NCI-H1694 (cell line): ENCODE results near the gene IGSF22.

Source experiments
- DNase-seq: peaks from one replicate; lab custom pipeline; 2025; lab: John Stamatoyannopoulos, UW

Gene IGSF22

GRCh38 chr11:18743900-18744514 lies 18.0 kb upstream of the IGSF22 start:
- no peak for DNase-seq

- no peak for DNase-seq
Observed at GRCh38 chr11:18743365-18743764, 17.4 kb upstream of the IGSF22 start.

GRCh38 chr11:18741783-18742182 lies 15.8 kb upstream of the IGSF22 start:
- DNase-seq: no peak

- no peak for DNase-seq
Observed at GRCh38 chr11:18739685-18740084, 13.7 kb upstream of the IGSF22 start.

GRCh38 chr11:18737642-18738041 lies 11.7 kb upstream of the IGSF22 start:
- no peak for DNase-seq

- no peak for DNase-seq
Observed at GRCh38 chr11:18736590-18737148, 10.7 kb upstream of the IGSF22 start.

- DNase-seq: no peak
Observed at GRCh38 chr11:18733202-18733601, 7.2 kb upstream of the IGSF22 start.

GRCh38 chr11:18731949-18732821 lies 6.2 kb upstream of the IGSF22 start:
- peak; percentile 29 for DNase-seq

- no peak for DNase-seq
Observed at GRCh38 chr11:18731441-18731840, 5.5 kb upstream of the IGSF22 start.

- no peak for DNase-seq
Observed at GRCh38 chr11:18730020-18730419, 4.0 kb upstream of the IGSF22 start.

GRCh38 chr11:18729426-18729825 lies 3.4 kb upstream of the IGSF22 start:
- DNase-seq: no peak

GRCh38 chr11:18728658-18729057 lies 2.7 kb upstream of the IGSF22 start:
- DNase-seq: no peak

GRCh38 chr11:18727479-18728236 lies 1.7 kb upstream of the IGSF22 start:
- DNase-seq: peak; percentile 3

GRCh38 chr11:18723991-18724390 lies 2.0 kb downstream of the IGSF22 start:
- no peak for DNase-seq

- no peak for DNase-seq
Observed at GRCh38 chr11:18722293-18722637, 3.7 kb downstream of the IGSF22 start.

- no peak for DNase-seq
Observed at GRCh38 chr11:18721561-18722292, 4.3 kb downstream of the IGSF22 start.

GRCh38 chr11:18720808-18721560 lies 5.0 kb downstream of the IGSF22 start:
- no peak for DNase-seq

- DNase-seq: no peak
Observed at GRCh38 chr11:18720091-18720807, 5.7 kb downstream of the IGSF22 start.

GRCh38 chr11:18715476-18715875 lies 10.5 kb downstream of the IGSF22 start:
- no peak for DNase-seq

GRCh38 chr11:18714443-18714780 lies 11.6 kb downstream of the IGSF22 start:
- DNase-seq: no peak
